Sigmoid colon (tissue), 4 donors: ENCODE data around the gene TRIO.

Experiments used
- POLR2AphosphoS5 ChIP-seq, 4 donors: sonication (generic); formaldehyde crosslinking; IDR thresholded peaks; one replicate each; pipeline ENCODE4 v1.6.1; 2017; ENCODE audit warnings: antibody characterized with exemption in 4 of 4
- TF ChIP-seq, protein P1 (sequence below), 4 experiments: fragments of 450-650 bp in 3 of 4; fragments of 200-600 bp in 1 of 4; IDR thresholded peaks; one replicate each; pipeline ENCODE4 v1.5.1; 2016 to 2019; ENCODE audit warnings: antibody characterized with exemption in 4 of 4, mild to moderate bottlenecking in 3 of 4, moderate library complexity in 2 of 4

DNA sequence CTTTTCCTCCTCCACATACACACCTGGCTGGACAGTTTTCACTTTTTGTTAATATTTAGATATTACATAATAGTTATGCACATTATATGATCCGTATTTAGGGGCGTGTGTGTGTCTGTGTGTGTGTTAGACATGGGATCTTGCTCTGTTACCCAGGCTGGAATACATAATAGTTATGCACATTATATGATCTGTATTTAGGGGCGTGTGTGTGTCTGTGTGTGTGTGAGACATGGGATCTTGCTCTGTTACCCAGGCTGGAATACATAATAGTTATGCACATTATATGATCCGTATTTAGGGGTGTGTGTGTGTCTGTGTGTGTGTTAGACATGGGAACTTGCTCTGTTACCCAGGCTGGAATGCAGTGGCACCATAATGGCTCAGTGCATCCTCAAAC lies 239.5 kb downstream of the TRIO start:
- TF ChIP-seq, protein P1, sequence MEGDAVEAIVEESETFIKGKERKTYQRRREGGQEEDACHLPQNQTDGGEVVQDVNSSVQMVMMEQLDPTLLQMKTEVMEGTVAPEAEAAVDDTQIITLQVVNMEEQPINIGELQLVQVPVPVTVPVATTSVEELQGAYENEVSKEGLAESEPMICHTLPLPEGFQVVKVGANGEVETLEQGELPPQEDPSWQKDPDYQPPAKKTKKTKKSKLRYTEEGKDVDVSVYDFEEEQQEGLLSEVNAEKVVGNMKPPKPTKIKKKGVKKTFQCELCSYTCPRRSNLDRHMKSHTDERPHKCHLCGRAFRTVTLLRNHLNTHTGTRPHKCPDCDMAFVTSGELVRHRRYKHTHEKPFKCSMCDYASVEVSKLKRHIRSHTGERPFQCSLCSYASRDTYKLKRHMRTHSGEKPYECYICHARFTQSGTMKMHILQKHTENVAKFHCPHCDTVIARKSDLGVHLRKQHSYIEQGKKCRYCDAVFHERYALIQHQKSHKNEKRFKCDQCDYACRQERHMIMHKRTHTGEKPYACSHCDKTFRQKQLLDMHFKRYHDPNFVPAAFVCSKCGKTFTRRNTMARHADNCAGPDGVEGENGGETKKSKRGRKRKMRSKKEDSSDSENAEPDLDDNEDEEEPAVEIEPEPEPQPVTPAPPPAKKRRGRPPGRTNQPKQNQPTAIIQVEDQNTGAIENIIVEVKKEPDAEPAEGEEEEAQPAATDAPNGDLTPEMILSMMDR (IDR thresholded peaks at IDR 0.05) = no peak
- TF ChIP-seq POLR2AphosphoS5 (IDR thresholded peaks at IDR 0.05) = no peak
